Karpas-422 (cell line): ENCODE measurements around the gene ZER1. TPM values are rescaled to one million over a fixed set of nuclear protein-coding genes. Genes with fewer than 3 reads are reported as not detected.

ENCODE experiments used
- DNase-seq: peaks from one replicate; pipeline ENCODE4 v3.0.0-alpha.2; 2015
- H2AFZ ChIP-seq: fragments of 200-600 bp; sonication (generic); 2 replicates; pipeline ENCODE4 v1.6.1; 2014; ENCODE audit warnings: antibody characterized with exemption, low read length, mixed read lengths
- H3K27ac ChIP-seq: fragments of 200-600 bp; sonication (generic); 2 replicates; pipeline ENCODE4 v1.5.1; 2014; ENCODE audit warnings: mild to moderate bottlenecking, low read length, moderate library complexity
- H3K27me3 ChIP-seq: fragments of 200-600 bp; sonication (generic); 2 replicates; pipeline ENCODE4 v1.6.1; 2014; ENCODE audit warnings: low read length, mixed read lengths
- H3K36me3 ChIP-seq: fragments of 200-600 bp; sonication (generic); 2 replicates; pipeline ENCODE4 v1.6.1; 2014; ENCODE audit warnings: low read length, mixed read lengths; ENCODE audit not compliant: insufficient read depth
- H3K4me1 ChIP-seq: fragments of 200-600 bp; sonication (generic); 2 replicates; pipeline ENCODE4 v1.6.1; 2014; ENCODE audit warnings: mild to moderate bottlenecking, low read length, mixed read lengths
- H3K4me2 ChIP-seq: fragments of 200-600 bp; sonication (generic); 2 replicates; pipeline ENCODE4 v1.6.1; 2014; ENCODE audit warnings: low read length, low read depth, mild to moderate bottlenecking; ENCODE audit not compliant: poor library complexity, severe bottlenecking
- H3K4me3 ChIP-seq: fragments of 200-600 bp; sonication (generic); 2 replicates; pipeline ENCODE4 v1.5.1; 2014; ENCODE audit warnings: mild to moderate bottlenecking, antibody characterized with exemption, low read length, mixed read lengths
- H3K79me2 ChIP-seq: fragments of 200-600 bp; sonication (generic); 2 replicates; pipeline ENCODE4 v1.6.1; 2014; ENCODE audit warnings: mild to moderate bottlenecking, low read length, mixed read lengths
- H3K9ac ChIP-seq: fragments of 200-600 bp; sonication (generic); 2 replicates; pipeline ENCODE4 v1.6.0; 2014; ENCODE audit warnings: low read length
- H3K9me2 ChIP-seq: fragments of 200-600 bp; sonication (generic), shearing (Covaris generic); replicated peaks from 2 replicates; pipeline ENCODE4 v1.6.0; 2014; ENCODE audit warnings: mild to moderate bottlenecking, low read length, moderate library complexity; ENCODE audit not compliant: insufficient read depth
- H3K9me3 ChIP-seq: fragments of 300-700, 200-600 bp; sonication (generic); 2 replicates; pipeline ENCODE4 v1.6.1; 2014; ENCODE audit warnings: low read length, mixed read lengths
- H4K20me1 ChIP-seq: fragments of 200-600 bp; sonication (generic); 2 replicates; pipeline ENCODE4 v1.6.1; 2014; ENCODE audit warnings: mild to moderate bottlenecking, antibody characterized with exemption, low read length, low read depth; ENCODE audit not compliant: insufficient read depth
- small RNA-seq: library from RNA; depleted of rRNA; stranded (forward); fragments of <200 nt; gene quantifications from one replicate; pipeline ENCODE3, GENCODE V24; 2014
- total RNA-seq: library from RNA; depleted of rRNA; stranded (reverse); fragments of >200 nt; shearing (Covaris generic); gene quantifications from 2 replicates; pipeline ENCODE4 v1.2.3, GENCODE V29; 2014; ENCODE audit warnings: low replicate concordance; rRNA removed

The ZER1 gene
- total RNA-seq, 1 experiment from 2014 or later: 25.4 TPM

DNA sequence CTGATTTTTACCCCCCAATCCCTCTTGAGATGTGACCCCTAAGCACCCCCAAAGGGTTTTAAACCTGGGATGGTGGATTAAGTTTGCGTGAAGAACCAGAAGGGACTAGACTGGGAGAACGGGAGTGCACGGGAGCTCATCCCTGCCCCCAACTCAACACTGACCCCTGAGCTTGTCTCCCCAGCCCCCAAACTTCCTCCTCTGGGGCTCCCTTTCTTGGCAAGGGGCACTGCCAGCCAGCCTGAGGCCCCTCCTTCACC, 87.7 kb downstream of the ZER1 start:
- Histone ChIP-seq H3K9ac (peak overlapping the region; percentile 97), H3K4me3 (peak overlapping the region; percentile 82), H3K9me2 (no peaks in the 10 kb centered on the region), H3K4me1 (peaks cover 55% of the 10 kb centered on the region), H3K79me2 (peaks cover 78% of the 10 kb centered on the region), H3K27me3 (no peaks in the 10 kb centered on the region), H3K9me3 (no peaks in the 10 kb centered on the region), H4K20me1 (peaks cover 6% of the 10 kb centered on the region; the same call in 1 of the 2 replicates), H3K4me2 (peak overlapping the region; percentile 94), H3K27ac (peak overlapping the region; percentile 95), H2AFZ (no peak overlapping the region), H3K36me3 (peaks cover 6% of the 10 kb centered on the region)
- DNase-seq: no peak

DNA sequence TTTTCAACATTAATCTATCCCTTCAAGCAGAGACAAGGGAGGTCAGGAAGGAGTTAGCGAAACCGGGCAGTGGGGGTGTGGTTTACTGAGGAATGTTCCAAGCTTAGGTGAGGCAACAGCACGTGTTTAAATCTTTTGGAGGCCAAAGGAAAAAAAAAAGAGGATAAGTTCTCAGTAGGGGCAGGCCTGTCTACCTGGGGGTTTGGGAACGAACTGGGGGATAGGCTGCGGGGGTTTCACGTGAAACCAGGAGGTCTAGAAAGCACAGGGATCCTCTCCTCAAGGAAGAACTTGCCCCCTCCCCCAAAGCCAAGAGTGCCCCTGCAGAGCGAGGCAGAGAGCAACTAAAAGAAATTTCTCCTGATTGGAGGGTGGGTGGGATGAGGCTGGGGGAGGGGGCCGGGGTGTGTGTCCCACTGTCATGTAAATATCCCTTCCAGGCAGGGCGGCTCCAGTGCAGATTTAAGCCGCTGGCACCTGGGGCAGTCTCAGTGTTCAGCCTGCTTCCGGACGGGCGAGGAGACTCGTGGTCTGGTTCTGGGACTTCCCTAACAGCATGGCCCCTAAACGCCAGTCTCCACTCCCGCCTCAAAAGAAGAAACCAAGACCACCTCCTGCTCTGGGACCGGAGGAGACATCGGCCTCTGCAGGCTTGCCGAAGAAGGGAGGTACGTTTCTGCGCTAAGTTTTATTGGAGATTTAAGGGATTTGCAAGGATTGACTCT, 88.2 kb downstream of the ZER1 start:
- Histone ChIP-seq H4K20me1 (peaks cover 6% of the 10 kb centered on the region; the same call in 1 of the 2 replicates), H2AFZ (no peak overlapping the region), H3K4me1 (peaks cover 53% of the 10 kb centered on the region), H3K79me2 (peaks cover 76% of the 10 kb centered on the region), H3K27me3 (no peaks in the 10 kb centered on the region), H3K9me3 (no peaks in the 10 kb centered on the region), H3K9ac (peak overlapping the region; percentile 97), H3K4me3 (peak overlapping the region; percentile 82), H3K36me3 (peaks cover 6% of the 10 kb centered on the region), H3K9me2 (no peaks in the 10 kb centered on the region), H3K27ac (peak overlapping the region; percentile 95), H3K4me2 (peak overlapping the region; percentile 94)
- DNase-seq: peak; percentile 93

Small RNA genes lying within 50 kb of the gene (small RNA-seq; reads per million reads assigned to genes)
- gene RF00017 (not detected), gene RN7SL560P (not detected)

Other genes with a start within 250 kb of the ZER1 start
- 167 and 189 TPM in 2 replicates for gene SPTAN1, start 219.3 kb downstream of the ZER1 start, total RNA-seq
- 38.9 and 73.2 TPM in 2 replicates for gene DYNC2I2, start 115.1 kb downstream of the ZER1 start, total RNA-seq
- gene SET, start 82.7 kb downstream of the ZER1 start, total RNA-seq: 378 and 638 TPM in 2 replicates
- gene PKN3, start 69.4 kb downstream of the ZER1 start, total RNA-seq: 0.04 TPM in 1 of 2 replicates, not detected in the other
- 29.3 and 47.6 TPM in 2 replicates for gene ZDHHC12, start 47.8 kb downstream of the ZER1 start, total RNA-seq
- gene TBC1D13, start 15.3 kb upstream of the ZER1 start, total RNA-seq: 6.7 and 9.5 TPM in 2 replicates
- 17.6 and 60.4 TPM in 2 replicates for gene ENDOG, start 46.6 kb upstream of the ZER1 start, total RNA-seq
- gene SPOUT1, start 57.9 kb upstream of the ZER1 start, total RNA-seq: 28.6 and 42.5 TPM in 2 replicates
- 26.8 and 31.3 TPM in 2 replicates for gene KYAT1, start 110.0 kb upstream of the ZER1 start, total RNA-seq
- gene LRRC8A, start 110.2 kb upstream of the ZER1 start, total RNA-seq: 6.3 and 7.8 TPM in 2 replicates
- not detected in 2 replicates for gene PHYHD1, start 149.1 kb upstream of the ZER1 start, total RNA-seq
- gene DOLK, start 175.7 kb upstream of the ZER1 start, total RNA-seq: 6.1 and 10.7 TPM in 2 replicates
- 32.1 and 49.0 TPM in 2 replicates for gene NUP188, start 175.8 kb upstream of the ZER1 start, total RNA-seq